ENCODE results near the gene LONRF2. TPM values are rescaled to one million over a fixed set of nuclear protein-coding genes. Genes with fewer than 3 reads are reported as not detected.

Gene LONRF2
- total RNA-seq, 2 experiments from 2014 or later: not detected

DNA sequence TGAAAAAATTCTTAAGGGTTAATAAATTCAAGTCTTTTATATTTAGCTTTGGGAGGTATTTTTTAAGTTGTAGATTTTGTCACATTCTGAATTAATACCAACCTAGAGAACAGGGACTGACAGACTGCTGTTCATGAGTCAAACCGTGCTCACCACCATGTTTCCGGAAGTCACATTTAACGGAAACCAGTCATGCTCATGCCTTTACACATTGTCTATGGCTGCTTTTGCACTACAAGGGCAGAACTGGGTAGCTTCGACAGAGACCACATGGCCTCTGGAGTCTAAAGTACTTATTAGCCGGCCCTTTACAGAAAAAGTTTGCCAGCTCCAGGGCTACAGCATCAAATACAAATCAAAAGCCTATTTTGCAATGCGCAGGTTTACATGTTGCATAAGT lies 33.3 kb downstream of the LONRF2 start:
- Mint-ChIP-seq H3K9me3 (no peaks in the 10 kb centered on the region), H3K27me3 (peaks cover 7% of the 10 kb centered on the region), H3K4me1 (peaks cover 2% of the 10 kb centered on the region), H3K4me3 (no peak overlapping the region), H3K36me3 (no peaks in the 10 kb centered on the region), H3K27ac (no peak overlapping the region)
- DNase-seq: no peak

DNA sequence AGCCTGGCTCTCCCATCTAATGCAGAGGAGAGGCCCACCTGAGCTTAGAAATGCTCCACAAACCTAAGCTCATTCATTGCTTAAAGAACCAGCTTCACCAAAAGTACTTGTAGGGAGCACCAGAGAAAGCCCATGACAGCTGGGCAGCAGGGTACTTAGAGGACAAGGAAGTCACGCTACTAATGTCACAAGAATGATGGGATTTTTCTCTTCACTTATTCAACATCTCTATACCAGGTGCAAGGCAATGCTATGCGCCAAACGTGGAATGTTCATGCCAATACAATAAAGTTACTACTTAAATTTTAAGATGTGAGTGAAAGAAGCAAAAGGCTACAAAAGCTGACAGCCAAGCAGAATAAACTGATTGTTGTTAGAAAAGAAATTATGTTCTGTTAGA lies 36.0 kb downstream of the LONRF2 start:
- H3K4me3 Mint-ChIP-seq: no peak overlapping the region
- no peaks in the 10 kb centered on the region for H3K36me3 Mint-ChIP-seq
- peaks cover 8% of the 10 kb centered on the region for H3K4me1 Mint-ChIP-seq
- H3K27me3 Mint-ChIP-seq: peaks cover 11% of the 10 kb centered on the region
- no peak for DNase-seq
- H3K9me3 Mint-ChIP-seq: no peaks in the 10 kb centered on the region
- H3K27ac Mint-ChIP-seq: no peak overlapping the region

DNA sequence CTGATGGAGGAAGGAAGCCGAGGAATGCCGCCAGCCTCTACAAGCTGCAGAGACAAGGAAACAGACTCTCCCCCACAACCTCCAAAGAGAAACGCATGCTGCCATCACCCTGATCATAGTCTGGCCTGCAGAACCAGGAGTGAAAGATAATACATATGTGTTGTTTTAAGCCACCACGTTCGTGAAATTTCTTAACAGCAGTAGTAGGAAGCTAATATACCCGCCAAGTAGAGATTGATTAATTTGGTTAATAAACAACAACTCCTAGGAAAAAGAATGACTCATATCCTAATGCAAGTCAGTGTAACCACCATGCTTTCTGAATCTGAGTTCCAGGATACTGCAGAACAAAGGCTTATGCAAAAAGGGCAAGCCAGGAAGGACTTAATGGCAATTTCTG lies 36.6 kb downstream of the LONRF2 start:
- DNase-seq: no peak
- H3K36me3 Mint-ChIP-seq: no peaks in the 10 kb centered on the region
- no peak overlapping the region for H3K4me3 Mint-ChIP-seq
- peaks cover 8% of the 10 kb centered on the region for H3K4me1 Mint-ChIP-seq
- no peaks in the 10 kb centered on the region for H3K9me3 Mint-ChIP-seq
- peaks cover 11% of the 10 kb centered on the region for H3K27me3 Mint-ChIP-seq
- H3K27ac Mint-ChIP-seq: no peak overlapping the region

DNA sequence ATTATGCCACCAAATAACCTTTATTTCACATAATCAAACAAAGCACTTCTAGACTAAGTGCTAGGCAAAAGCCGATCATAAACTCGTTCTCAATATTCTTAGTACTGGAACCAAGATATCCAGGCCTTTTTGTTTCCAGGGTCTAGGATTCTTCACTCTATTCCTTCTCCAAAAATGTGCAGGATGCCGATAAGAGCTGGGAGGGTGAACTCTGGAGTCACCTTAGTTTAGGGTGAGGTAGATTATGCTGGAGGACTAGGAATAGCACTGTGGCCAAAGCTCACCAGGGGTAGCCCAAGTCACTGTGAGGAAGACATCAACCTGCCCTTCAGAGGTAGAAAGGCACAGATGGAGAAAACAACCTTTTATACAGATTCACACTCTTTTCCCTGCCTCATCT lies 37.3 kb downstream of the LONRF2 start:
- Mint-ChIP-seq H3K36me3 (no peaks in the 10 kb centered on the region), H3K4me3 (no peak overlapping the region), H3K27ac (no peak overlapping the region), H3K27me3 (peaks cover 11% of the 10 kb centered on the region), H3K4me1 (peaks cover 8% of the 10 kb centered on the region), H3K9me3 (no peaks in the 10 kb centered on the region)
- no peak for DNase-seq

DNA sequence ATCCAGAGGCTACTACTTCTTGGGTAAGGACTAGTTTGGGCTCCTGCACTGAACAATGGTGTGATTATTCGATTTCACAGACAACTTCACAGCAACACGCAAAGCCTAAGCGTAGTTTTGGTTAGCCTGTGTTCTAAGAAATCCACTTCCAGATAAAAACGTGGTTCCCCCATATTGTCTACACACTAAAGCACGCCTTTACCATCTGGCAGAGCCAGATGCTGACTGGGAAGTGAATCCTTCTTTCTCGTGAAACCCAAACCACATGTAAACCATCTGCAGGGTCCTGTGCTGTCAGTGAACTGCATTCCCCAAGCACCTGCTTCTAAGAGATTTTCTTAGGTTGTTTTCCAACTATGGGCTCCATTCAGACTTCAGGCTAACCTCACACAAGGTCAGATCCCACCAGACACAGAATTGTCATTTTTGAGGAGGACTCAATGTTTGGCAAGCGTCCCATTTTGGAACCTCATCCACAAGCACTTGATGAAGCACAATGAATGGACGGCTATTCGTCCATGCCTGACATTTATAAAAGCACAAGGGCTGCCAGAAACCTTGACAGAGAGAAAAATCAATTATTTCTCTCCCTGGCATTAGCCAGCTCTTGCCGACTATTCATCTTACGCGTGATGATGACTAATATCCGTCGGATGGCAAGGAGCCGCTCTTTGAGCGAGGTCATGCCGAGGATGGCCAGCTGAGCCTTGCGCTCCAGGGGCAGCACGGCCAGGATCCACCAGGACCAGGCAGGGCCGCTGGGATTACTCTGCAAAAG lies 38.4 kb downstream of the LONRF2 start:
- Mint-ChIP-seq H3K4me1 (peaks cover 11% of the 10 kb centered on the region), H3K4me3 (no peak overlapping the region), H3K27ac (no peak overlapping the region), H3K27me3 (peaks cover 14% of the 10 kb centered on the region), H3K36me3 (no peaks in the 10 kb centered on the region), H3K9me3 (no peaks in the 10 kb centered on the region)
- no peak for DNase-seq

DNA sequence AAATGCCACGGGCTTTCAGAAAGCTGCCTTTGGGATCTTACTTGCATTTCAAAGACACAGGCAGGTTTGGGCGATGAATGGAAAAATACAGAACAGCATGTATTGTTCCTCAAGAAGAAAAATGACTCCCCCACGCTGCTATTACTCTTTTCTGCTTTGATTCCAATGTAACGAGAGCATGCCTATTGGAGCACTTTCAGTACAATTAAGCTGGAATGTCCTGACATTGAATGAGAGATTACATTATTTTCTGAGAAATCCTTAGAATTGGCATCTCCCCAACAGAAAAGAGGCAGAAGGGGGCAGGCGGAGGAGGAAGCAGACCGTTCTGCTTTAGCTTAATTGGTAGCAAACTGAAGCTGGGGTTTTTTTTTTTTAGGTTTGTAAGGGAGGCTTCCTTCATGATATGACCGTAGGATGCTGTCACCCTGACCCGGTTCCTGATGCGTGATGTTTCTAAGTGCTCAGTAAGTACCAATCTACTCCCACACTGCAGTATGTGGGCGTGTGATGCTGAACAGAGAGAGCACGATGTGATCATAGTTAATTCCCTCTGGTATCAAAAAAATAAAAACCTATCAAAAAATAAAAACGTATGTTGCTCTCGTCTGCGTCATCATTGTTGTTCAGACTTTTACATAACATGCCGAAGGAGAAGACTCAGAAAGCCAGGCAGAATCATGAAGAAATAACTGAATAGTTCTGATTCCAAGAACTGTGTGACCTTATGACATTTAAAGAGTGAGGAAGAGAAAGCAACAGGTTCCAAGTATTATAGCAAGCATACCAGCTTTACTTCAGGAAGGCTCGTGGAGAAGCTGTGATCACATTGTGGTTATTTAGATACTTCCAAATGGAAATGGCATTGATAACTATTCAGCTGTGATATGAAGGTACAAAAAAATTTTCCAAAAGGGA lies 40.5 kb downstream of the LONRF2 start:
- H3K9me3 Mint-ChIP-seq: no peaks in the 10 kb centered on the region
- H3K4me3 Mint-ChIP-seq: no peak overlapping the region
- peaks cover 11% of the 10 kb centered on the region for H3K4me1 Mint-ChIP-seq
- no peaks in the 10 kb centered on the region for H3K36me3 Mint-ChIP-seq
- no peak overlapping the region for H3K27ac Mint-ChIP-seq
- peaks cover 15% of the 10 kb centered on the region for H3K27me3 Mint-ChIP-seq
- no peak for DNase-seq

DNA sequence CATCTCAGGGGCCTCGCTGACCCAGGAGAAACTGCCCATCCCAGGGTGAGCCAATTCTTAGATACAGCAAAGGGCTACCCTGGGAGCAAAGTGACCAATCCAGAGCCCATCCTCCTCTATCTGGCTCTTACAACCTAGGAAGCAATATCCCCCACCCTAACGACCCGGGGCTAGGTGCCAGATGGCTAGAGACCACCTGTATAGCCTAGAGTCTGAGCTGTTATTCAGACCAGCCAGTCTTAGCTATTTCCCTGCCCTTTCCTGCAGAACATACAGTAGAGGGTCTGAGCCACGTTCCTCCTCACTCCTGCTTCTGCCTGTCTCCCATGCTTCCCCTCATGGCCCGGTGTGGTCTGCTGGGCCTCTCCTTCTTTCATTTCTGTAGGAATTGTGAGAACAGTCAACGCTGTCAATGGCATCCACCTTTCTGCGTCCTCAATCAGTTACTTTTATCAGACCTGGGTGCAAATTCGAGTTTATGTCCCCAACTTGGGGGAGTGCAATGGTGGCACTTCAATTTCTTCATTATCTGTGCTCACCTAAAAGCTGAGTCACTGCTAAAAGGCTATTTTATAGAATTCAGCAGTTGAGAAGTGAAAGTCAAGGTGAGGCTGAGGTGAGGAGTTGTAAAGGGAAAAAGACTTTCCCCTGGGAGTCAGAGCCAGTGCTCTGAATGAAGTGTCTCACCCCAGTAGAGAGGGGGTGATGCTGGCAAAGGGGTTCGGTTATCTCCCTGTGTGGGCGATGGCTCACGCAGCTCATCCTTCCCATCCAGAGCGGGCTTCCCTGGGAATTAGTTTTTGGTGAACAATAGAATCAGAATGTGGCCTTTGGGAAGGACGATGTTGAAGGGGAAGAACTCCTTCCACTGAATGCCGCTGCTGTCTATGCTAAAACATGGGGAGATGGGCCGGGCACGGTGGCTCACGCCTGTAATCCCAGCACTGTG lies 42.4 kb downstream of the LONRF2 start:
- H3K27ac Mint-ChIP-seq: no peak overlapping the region
- H3K9me3 Mint-ChIP-seq: no peaks in the 10 kb centered on the region
- H3K27me3 Mint-ChIP-seq: peaks cover 14% of the 10 kb centered on the region
- H3K4me1 Mint-ChIP-seq: peaks cover 9% of the 10 kb centered on the region
- no peaks in the 10 kb centered on the region for H3K36me3 Mint-ChIP-seq
- DNase-seq: no peak
- no peak overlapping the region for H3K4me3 Mint-ChIP-seq

DNA sequence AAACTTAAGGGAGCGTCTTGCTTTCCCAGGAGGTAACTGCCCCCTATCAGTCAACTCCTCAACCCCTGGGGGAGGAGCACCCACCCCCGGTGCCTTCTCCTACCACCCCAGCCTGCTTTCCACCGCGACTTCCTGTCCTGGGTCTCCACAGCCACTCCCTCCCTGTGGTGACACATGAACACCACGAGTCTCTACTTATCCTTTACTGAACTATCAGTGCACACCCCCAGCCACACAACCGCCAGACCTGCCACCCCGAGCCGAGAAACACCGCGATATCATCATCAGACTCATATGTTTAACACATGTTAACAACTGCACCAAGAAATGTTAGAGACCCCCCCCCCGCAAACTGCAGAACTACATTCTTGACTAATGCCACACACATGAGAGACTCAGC lies 43.3 kb downstream of the LONRF2 start:
- Mint-ChIP-seq H3K4me1 (peaks cover 11% of the 10 kb centered on the region), H3K27ac (no peak overlapping the region)
- no peak for DNase-seq

DNA sequence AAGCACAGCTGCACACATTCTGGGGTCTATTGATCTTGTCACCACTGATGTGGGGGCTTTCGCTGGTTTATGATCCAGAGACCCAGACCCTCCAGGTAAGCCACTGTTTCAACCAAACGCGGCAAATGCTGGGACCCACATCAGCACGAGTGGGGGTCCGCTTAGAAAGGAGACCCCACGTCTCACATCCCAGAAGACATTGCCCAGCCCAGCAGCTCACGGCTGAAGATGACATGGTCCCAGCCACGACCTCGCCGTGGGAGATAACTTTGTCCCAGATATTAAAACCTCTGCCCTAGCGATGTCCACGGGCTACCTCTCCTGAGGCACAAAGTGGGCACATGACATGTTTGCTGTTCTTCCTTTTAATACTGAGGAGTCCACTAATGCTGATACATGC lies 43.8 kb downstream of the LONRF2 start:
- H3K27me3 Mint-ChIP-seq: peaks cover 14% of the 10 kb centered on the region
- H3K27ac Mint-ChIP-seq: no peak overlapping the region
- DNase-seq: no peak
- H3K9me3 Mint-ChIP-seq: no peaks in the 10 kb centered on the region
- peaks cover 8% of the 10 kb centered on the region for H3K4me1 Mint-ChIP-seq
- no peaks in the 10 kb centered on the region for H3K36me3 Mint-ChIP-seq
- H3K4me3 Mint-ChIP-seq: no peak overlapping the region

More for the DNA sequence above, 43.3 kb downstream of the LONRF2 start:
- no peaks in the 10 kb centered on the region for H3K36me3 Mint-ChIP-seq
- no peaks in the 10 kb centered on the region for H3K9me3 Mint-ChIP-seq
- peaks cover 14% of the 10 kb centered on the region for H3K27me3 Mint-ChIP-seq
- H3K4me3 Mint-ChIP-seq: no peak overlapping the region

DNA sequence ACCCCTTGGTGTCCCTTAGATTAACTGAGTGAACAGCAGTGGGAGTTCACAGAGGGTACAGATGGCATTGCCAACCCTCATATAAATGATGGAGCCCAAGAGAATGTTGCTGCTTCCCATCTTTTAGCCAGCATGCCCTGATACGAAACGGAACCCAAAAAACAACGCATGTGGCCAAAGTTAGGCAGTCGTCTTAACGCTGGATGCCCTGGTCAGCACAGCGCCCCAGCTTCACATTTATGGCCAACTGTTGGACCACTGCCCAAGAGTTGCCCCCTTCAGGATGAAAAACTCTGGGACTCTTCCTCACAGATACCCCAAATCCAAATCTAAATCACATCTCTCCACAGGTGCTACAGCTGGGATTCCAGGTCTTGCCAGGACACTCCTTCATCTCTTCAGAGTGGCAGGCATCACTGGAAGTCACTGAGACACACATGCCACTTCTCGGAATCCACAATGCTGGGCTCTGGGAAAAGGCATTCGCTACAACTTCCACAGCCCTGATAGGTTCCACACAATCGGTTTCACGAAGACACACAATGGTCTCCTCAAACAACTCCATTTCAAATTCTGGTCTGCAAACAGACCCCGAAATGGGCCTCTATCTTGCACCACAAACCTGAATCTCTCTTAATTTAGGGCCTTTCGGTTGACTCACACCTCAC lies 44.6 kb downstream of the LONRF2 start:
- H3K27ac Mint-ChIP-seq: no peak overlapping the region
- H3K4me3 Mint-ChIP-seq: no peak overlapping the region
- H3K36me3 Mint-ChIP-seq: no peaks in the 10 kb centered on the region
- peaks cover 14% of the 10 kb centered on the region for H3K27me3 Mint-ChIP-seq
- peaks cover 8% of the 10 kb centered on the region for H3K4me1 Mint-ChIP-seq
- no peak for DNase-seq
- H3K9me3 Mint-ChIP-seq: no peaks in the 10 kb centered on the region

DNA sequence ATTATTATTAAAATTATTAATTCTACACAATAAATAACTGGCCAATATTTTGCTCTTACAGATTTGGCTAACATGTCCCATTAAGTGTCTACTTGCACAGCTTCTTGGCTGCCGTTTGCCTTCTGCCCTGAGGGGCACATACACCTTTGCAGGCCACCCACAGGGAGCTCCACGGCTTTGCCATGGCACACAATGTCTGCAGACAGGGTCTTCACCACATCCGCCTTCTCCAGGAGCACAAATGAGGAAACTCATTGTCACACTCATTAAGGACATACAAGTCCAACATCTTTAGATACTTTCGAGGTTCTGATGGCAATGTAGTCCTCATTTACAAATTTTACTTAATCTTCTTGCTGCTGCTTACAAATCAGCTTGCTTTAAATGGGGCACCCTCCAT lies 45.6 kb downstream of the LONRF2 start:
- Mint-ChIP-seq H3K36me3 (no peaks in the 10 kb centered on the region), H3K4me3 (no peak overlapping the region)

DNA sequence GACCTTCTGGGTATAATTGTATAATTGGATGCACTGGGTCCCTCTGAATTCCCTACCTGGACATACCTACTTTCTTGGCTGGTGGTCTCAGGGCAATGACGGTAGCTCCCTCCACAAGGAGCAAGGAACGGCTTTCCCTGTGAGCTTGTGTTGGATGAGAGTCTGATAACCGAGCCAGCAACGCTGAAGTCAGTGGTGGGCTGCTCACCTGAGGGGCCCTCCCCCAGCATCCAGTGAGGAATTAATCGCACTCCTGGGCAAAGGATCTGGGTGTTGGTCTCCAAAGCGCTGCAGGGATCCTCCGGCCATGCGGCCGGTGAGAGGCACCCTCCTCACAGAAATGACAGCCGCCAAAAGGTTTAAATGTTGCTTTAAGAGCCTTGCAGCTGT lies 47.1 kb downstream of the LONRF2 start:
- Mint-ChIP-seq H3K36me3 (no peaks in the 10 kb centered on the region), H3K4me3 (no peak overlapping the region), H3K27ac (no peak overlapping the region), H3K4me1 (peaks cover 6% of the 10 kb centered on the region), H3K27me3 (peaks cover 7% of the 10 kb centered on the region), H3K9me3 (no peaks in the 10 kb centered on the region)
- no peak for DNase-seq

More for the DNA sequence above, 45.6 kb downstream of the LONRF2 start:
- no peak overlapping the region for H3K27ac Mint-ChIP-seq
- H3K9me3 Mint-ChIP-seq: no peaks in the 10 kb centered on the region
- peaks cover 7% of the 10 kb centered on the region for H3K27me3 Mint-ChIP-seq
- no peak for DNase-seq
- peaks cover 6% of the 10 kb centered on the region for H3K4me1 Mint-ChIP-seq

DNA sequence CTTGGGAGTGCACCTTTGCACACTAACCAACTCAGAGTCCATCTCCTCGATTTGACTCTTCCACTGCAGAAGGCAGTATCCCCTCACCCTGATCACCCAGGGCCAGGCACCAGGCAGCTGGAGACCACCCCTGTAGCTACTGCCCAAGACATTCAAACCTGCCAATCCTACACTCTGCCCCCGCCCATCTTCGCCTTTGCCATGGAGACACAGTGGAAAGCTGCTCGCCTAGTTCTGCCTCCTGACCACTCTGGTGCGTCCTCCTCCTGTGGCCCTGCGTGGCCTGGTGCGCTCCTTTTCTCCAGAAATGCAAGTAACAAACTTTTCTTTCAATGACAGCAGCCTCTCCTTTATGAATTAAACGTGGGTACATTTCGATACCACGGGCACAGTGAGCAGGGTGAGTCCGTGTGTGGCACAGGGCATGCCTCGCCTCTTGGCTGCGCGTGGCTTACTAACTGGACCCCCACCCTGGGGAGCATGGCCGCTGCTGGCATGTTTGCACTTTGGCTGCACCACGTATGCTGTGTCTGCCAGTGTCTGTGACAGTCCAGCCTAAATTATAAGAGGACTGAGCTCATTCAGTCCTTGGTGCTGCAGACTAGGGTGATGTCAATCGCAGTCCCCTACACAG lies 47.6 kb downstream of the LONRF2 start:
- no peak overlapping the region for H3K27ac Mint-ChIP-seq
- H3K9me3 Mint-ChIP-seq: no peaks in the 10 kb centered on the region
- no peaks in the 10 kb centered on the region for H3K36me3 Mint-ChIP-seq
- peaks cover 6% of the 10 kb centered on the region for H3K4me1 Mint-ChIP-seq
- no peak for DNase-seq
- no peak overlapping the region for H3K4me3 Mint-ChIP-seq
- H3K27me3 Mint-ChIP-seq: peaks cover 7% of the 10 kb centered on the region

DNA sequence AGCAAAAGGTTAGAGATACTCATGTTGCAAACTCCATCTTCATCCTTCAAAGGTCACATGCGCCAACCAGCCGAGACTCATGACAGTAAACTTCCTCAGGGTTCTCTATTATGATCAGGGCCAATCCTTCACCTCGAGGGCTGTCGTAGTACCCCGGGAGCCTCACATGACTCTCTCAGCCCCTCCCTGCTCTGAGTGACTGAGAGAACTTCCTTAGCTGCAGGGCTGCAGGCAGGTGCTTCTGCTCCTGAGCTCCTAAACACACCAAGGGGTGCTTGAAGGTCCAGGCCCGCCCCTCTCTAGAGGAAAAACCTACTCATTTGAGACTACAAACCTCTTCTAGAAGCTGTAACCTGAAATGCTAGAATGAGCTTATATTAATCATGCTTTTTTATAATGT lies 48.2 kb downstream of the LONRF2 start:
- no peaks in the 10 kb centered on the region for H3K9me3 Mint-ChIP-seq
- peaks cover 6% of the 10 kb centered on the region for H3K27me3 Mint-ChIP-seq
- H3K4me1 Mint-ChIP-seq: peaks cover 6% of the 10 kb centered on the region
- H3K36me3 Mint-ChIP-seq: no peaks in the 10 kb centered on the region
- DNase-seq: no peak
- H3K27ac Mint-ChIP-seq: no peak overlapping the region
- H3K4me3 Mint-ChIP-seq: no peak overlapping the region
